Psoas muscle (tissue), 8 donors: ENCODE results near the gene LILRB5. TPM values are rescaled to one million over a fixed set of nuclear protein-coding genes. Genes with fewer than 3 reads are reported as not detected.

Source experiments
- ATAC-seq, 4 donors: fragments of 200-7000 bp; cut with Tn5 transposase; one replicate each; pipeline ENCODE4 v1.9.1; 2020; ENCODE audit warnings: moderate library complexity in 3 of 4, mild to moderate bottlenecking in 2 of 4
- DNase-seq, 2 donors: peaks; one replicate each; pipeline ENCODE4 v3.0.0-alpha.2; 2020
- H3K27ac ChIP-seq: fragments of 200-600 bp; one replicate; pipeline ENCODE4 v1.8.0; 2022
- H3K27me3 ChIP-seq, 3 donors: fragments of 200-600 bp in 1 of 3; one replicate each; pipeline versions ENCODE4 v1.6.1 to v1.8.0; 2013 to 2022; ENCODE audit warnings: low read length in 2 of 3, mild to moderate bottlenecking in 2 of 3, moderate library complexity in 1 of 3; ENCODE audit not compliant: insufficient read depth in 3 of 3
- H3K36me3 ChIP-seq, 2 donors: fragments of 200-600 bp in 1 of 2; one replicate each; pipeline versions ENCODE4 v1.6.1 to v1.8.0; 2013 to 2022; ENCODE audit warnings: low read depth in 1 of 2, mild to moderate bottlenecking in 1 of 2, moderate library complexity in 1 of 2; ENCODE audit not compliant: insufficient read depth in 1 of 2
- H3K4me1 ChIP-seq: fragments of 200-600 bp; one replicate; pipeline ENCODE4 v1.8.0; 2022
- H3K4me3 ChIP-seq: fragments of 200-600 bp; one replicate; pipeline ENCODE4 v1.8.0; 2022; ENCODE audit warnings: mild to moderate bottlenecking
- H3K9me3 ChIP-seq: fragments of 200-600 bp; one replicate; pipeline ENCODE4 v1.8.0; 2022
- WGBS, 3 donors: extraction: QIAGEN DNeasy Blood & Tissue Kit; methylation state at CpG; one replicate each; pipeline versions ENCODE4 v1.1.6 to v1.1.7; 2013; 5-methylcytosine and 5-hydroxymethylcytosine counted together
- intact Hi-C, 2 donors: fragments of 100-400 bp; cut with DNase I; formaldehyde crosslinking; loops; one replicate each; pipeline versions ENCODE4 v1.11.0 to v1.14.2; 2022
- polyA plus RNA-seq, 3 donors: library from polyadenylated mRNA; stranded (reverse); fragments of 200-250 nt; gene quantifications; one replicate each; pipeline ENCODE4 v1.2.3, GENCODE V29; 2013
- total RNA-seq, 4 donors: library from RNA; stranded (reverse); fragmentation: NEBNext Ultra II Directional in 2 of 4; extraction: Animal tissue kit (Norgen Biotek cat#: 25700) in 2 of 4; gene quantifications; one replicate each; pipeline versions ENCODE4 v1.2.1 to v1.2.4, GENCODE V29; 2021 to 2023
- TF ChIP-seq, protein P1 (sequence below): fragments of 200-600 bp; IDR thresholded peaks from one replicate; pipeline ENCODE4 v1.8.0; 2022; ENCODE audit warnings: antibody characterized with exemption
- donor health status: healthy with polysubstance abuse.
- donor health status: DM: no; HTN: no; CAD: no; lungs with moderate emphysema.
- donor health status: Bipolar disorder and iron deficiency.
- donor health status: healthy.
- donor health status: DM: yes; HTN: yes; CAD: no.
- donor health status: DM: no; HTN: no; CAD: no.
- donor health status: DM: no; HTN: no; CAD: no.
- donor health status: DM: yes; HTN: yes; CAD: no.

Gene LILRB5
- total and polyA plus RNA-seq, 7 donors = 0.95 to 5.1 (median 2.2) TPM

DNA sequence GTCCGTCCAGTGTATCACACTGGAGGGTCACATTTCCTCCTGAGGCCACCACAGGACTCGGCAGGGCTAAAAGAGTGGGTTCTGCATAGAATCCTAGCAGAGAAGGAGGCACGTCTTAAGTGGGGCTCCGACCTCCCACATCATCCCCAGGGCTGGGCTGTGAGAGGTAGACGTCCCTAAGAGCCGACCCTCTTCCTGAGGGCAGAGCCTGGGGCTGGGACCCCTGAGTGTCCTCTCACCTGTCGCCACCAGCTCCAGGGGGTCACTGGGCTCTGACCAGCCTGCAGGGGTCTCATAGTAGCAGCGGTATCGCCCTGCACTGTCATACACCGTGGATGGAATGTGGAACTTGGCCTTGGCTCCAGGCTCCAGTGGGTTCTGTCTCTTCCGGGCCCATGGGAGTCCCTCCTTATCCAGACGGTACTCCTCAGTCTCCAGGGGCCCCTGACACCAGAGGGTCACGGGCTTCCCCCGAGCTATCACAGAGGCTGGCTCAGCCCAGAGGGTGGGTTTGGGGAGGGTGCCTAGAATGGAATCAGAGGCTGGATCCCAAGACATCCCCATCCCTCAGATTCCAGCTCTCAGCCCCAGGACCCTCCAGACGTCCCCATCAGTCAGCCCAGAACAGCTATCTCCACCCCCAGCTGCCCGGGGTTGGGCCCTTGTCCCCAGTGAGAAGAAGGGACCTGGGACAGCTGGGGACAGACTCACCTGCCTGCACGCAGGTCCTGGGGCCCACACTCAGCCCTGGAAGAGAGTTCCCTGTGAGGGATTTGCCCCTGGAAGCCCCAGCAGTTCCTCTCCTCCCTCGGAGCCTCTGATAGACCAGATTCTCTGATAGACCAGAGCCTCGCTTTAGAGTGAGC is 590 bp downstream of the LILRB5 start:
- WGBS, 3 donors = 60 to 64% (median 62%) methylated on average over 19 of the region's 19 CpGs
- H3K27ac ChIP-seq = no peak overlapping the region
- ATAC-seq (no peak), DNase-seq (no peak)
- no peaks in the 10 kb centered on the region for H3K4me1 ChIP-seq
- H3K27me3 ChIP-seq = peaks cover 0 to 42% (median 12%) of the 10 kb centered on the region in 3 donors
- H3K4me3 ChIP-seq = peak overlapping the region; percentile 41
- TF ChIP-seq, protein P1, sequence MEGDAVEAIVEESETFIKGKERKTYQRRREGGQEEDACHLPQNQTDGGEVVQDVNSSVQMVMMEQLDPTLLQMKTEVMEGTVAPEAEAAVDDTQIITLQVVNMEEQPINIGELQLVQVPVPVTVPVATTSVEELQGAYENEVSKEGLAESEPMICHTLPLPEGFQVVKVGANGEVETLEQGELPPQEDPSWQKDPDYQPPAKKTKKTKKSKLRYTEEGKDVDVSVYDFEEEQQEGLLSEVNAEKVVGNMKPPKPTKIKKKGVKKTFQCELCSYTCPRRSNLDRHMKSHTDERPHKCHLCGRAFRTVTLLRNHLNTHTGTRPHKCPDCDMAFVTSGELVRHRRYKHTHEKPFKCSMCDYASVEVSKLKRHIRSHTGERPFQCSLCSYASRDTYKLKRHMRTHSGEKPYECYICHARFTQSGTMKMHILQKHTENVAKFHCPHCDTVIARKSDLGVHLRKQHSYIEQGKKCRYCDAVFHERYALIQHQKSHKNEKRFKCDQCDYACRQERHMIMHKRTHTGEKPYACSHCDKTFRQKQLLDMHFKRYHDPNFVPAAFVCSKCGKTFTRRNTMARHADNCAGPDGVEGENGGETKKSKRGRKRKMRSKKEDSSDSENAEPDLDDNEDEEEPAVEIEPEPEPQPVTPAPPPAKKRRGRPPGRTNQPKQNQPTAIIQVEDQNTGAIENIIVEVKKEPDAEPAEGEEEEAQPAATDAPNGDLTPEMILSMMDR = no peak
- intact Hi-C loops = no loop called here
- H3K36me3 ChIP-seq = no peaks in the 10 kb centered on the region
- no peaks in the 10 kb centered on the region for H3K9me3 ChIP-seq

DNA sequence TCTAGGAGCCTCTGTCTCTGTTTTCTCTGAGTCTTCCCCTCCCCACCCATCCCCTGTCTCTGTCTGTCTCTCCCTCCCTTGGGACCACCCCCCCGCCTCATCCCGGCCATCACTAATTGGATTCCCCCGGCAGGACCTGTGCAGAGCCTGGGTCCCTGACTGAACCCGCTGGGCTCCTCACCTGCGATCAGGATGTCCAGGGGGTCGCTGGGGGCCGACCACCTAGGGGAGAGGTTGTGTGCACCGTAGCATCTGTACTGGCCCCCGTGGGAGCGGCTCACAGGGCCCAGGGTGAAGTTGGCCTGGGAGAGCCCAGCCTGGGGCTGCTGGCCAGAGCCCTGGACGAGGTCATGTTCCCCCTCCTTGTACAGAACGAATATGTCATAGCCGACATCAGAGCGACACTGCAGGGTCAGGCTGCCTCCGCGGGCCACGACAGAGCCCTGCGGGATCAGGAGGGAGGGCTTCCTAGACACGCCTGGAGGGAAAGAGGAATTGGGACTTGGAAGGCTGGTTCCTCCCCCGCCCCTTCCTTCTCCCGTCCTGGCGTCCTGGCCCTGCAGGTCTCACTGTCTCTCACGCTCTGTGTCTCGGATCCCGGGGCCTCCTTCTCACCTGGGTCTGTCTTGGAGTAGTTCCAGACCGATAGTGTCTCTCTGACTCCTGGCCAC is 1.8 kb downstream of the LILRB5 start:
- no peaks in the 10 kb centered on the region for H3K9me3 ChIP-seq
- H3K4me1 ChIP-seq = no peaks in the 10 kb centered on the region
- H3K27ac ChIP-seq = no peak overlapping the region
- DNase-seq = no peak
- H3K27me3 ChIP-seq = peaks cover 0 to 42% (median 12%) of the 10 kb centered on the region in 3 donors
- WGBS, 3 donors = 44 to 45% (median 44%) methylated on average over 22 to 26 of the region's 26 CpGs
- no peak for ATAC-seq
- H3K4me3 ChIP-seq = peak overlapping the region; percentile 41
- H3K36me3 ChIP-seq = no peaks in the 10 kb centered on the region
- TF ChIP-seq, protein P1 = no peak
- intact Hi-C loops = no loop called here

DNA sequence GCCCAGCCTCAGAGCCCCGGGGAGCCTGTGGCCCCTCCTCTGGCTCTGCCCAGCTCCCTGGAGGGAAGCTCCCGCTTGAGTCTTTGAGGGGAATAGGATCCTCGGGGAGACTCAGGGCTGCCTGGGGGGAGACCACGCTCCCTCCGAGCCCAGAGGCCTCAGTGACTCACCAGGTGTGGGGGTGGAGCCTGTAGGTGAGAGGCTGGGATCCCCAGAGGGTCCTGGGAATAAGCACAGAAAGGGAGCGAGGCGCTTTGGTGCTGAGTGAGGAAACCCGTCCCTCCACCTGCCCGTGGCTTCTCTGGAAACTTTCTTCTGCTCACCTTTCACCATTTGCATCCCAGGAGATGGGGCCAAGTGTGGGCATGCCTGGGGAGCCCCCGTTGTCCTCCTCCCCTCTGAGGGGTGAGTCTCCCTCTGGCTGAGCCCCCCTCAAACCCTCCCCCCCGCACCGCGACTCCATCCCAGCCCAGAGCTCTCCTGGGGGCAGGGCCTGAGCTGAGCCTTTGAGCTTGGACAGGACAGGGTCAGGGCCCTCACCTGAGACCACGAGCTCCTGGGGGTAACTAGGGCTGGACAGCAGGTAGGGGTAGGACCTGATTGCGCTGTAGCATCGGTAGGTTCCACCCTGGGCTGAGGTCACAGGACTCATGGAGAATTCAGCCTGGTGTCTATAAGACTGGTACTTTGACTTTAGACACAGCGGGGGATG is 2.7 kb downstream of the LILRB5 start:
- no peaks in the 10 kb centered on the region for H3K4me1 ChIP-seq
- H3K27me3 ChIP-seq = peaks cover 0 to 42% (median 12%) of the 10 kb centered on the region in 3 donors
- ATAC-seq (no peak), DNase-seq (no peak)
- H3K4me3 ChIP-seq = no peak overlapping the region
- intact Hi-C loops = no loop called here
- TF ChIP-seq, protein P1 = no peak
- no peaks in the 10 kb centered on the region for H3K36me3 ChIP-seq
- H3K27ac ChIP-seq = no peak overlapping the region
- WGBS, 3 donors = 50 to 61% (median 51%) methylated on average over 16 to 17 of the region's 17 CpGs
- H3K9me3 ChIP-seq = no peaks in the 10 kb centered on the region

DNA sequence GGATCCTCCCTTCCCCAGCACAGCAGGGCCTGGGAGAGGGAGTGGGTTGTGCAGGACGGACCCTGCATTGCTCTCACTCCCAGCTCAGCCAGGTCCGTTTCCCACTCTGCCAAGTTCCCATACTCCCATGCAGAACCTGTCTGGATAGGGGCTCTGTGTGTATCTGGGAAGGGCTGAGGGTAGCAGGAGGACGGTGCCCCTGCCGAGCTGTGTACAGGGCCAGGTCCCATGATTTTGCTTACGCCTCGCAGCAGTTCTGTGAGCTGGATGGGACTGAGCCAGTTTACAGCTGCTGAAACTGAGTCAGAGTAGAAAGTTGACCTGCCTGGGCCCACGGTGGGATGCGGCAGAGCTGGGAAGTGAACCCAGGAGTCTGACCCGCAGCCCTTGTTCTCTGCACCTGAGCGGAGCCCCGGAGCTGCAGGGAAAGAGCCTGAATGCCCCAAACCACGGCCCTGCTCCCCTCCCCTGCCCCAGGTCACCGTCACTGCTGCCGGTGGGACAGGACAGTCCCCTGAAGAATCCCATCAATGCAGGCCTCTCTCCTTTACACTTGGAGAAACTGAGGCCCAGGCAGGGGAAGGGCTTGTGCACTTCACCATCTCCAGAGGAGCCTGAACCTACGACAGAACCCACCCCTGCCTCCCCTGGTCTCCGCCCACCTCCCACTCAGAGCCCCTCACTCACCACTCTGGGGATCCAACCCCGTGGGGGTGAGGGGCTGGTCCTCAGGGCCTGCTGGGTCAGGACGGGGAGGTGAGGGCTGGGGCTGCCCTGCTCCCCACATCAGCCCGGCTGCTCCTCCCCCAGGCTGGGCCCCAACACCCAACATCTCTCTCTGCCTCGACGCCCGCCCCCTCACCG is 3.5 kb downstream of the LILRB5 start:
- Histone ChIP-seq H3K4me1 (no peaks in the 10 kb centered on the region), H3K36me3 (no peaks in the 10 kb centered on the region), H3K9me3 (no peaks in the 10 kb centered on the region), H3K4me3 (no peak overlapping the region), H3K27ac (no peak overlapping the region), H3K27me3 (peaks cover 0 to 42% (median 12%) of the 10 kb centered on the region in 3 donors)
- TF ChIP-seq, protein P1 = no peak
- ATAC-seq (no peak), DNase-seq (no peak)
- intact Hi-C loops = no loop called here
- WGBS, 3 donors = 52 to 63% (median 56%) methylated on average over 14 to 23 of the region's 23 CpGs
